ENCODE data around the gene SERPINB4. TPM values are rescaled to one million over a fixed set of nuclear protein-coding genes. Genes with fewer than 3 reads are reported as not detected.

SERPINB4 gene
- total RNA-seq, 1 experiment from 2014 or later, result not detected

DNA sequence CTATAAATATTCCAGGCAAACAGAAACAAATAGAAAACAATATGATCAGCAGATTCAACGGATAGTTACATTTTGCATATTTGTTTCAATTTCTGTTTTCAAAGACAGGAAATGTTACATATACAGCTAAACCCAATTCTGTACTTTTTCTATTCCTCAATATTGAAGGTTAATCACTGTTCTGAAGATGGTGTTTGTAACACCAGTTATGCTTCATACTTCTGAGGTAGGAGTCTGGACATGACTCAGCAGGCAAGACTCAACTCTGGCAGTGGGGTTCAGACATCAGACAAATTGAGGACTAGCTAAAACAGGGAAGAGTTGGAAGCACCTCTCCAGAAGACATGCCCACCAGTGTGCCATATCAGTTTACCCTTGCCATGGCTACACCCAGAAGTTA lies 40.3 kb downstream of the SERPINB4 start:
- peaks cover 5% of the 10 kb centered on the region for H3K36me3 Mint-ChIP-seq (ENCODE audit: insufficient read depth, unreplicated experiment)
- no peak for DNase-seq
- no peaks in the 10 kb centered on the region for H3K27me3 Mint-ChIP-seq (ENCODE audit: unreplicated experiment)
- intact Hi-C loops (cut with micrococcal nuclease; ENCODE audit: unreplicated experiment), result loop anchor here (1.0 kb wide), 1 partner anchor 73 kb away; no protein-coding TSS in a partner anchor
- peaks cover 37% of the 10 kb centered on the region for H3K4me1 Mint-ChIP-seq (ENCODE audit: low read depth, unreplicated experiment)
- H3K27ac Mint-ChIP-seq (ENCODE audit: unreplicated experiment), result no peak overlapping the region
- CTCF ChIA-PET, result interaction anchor here (0.5 to 1.1 kb wide), 2 partner anchors 138 to 1130 kb away, joined by 3 to 6 read pairs; no protein-coding TSS in a partner anchor
- H3K9me3 Mint-ChIP-seq (ENCODE audit: low read depth, unreplicated experiment), result no peaks in the 10 kb centered on the region
- no TSS peak for BruUV-seq (replicated peaks)
- TF ChIP-seq, protein P1, sequence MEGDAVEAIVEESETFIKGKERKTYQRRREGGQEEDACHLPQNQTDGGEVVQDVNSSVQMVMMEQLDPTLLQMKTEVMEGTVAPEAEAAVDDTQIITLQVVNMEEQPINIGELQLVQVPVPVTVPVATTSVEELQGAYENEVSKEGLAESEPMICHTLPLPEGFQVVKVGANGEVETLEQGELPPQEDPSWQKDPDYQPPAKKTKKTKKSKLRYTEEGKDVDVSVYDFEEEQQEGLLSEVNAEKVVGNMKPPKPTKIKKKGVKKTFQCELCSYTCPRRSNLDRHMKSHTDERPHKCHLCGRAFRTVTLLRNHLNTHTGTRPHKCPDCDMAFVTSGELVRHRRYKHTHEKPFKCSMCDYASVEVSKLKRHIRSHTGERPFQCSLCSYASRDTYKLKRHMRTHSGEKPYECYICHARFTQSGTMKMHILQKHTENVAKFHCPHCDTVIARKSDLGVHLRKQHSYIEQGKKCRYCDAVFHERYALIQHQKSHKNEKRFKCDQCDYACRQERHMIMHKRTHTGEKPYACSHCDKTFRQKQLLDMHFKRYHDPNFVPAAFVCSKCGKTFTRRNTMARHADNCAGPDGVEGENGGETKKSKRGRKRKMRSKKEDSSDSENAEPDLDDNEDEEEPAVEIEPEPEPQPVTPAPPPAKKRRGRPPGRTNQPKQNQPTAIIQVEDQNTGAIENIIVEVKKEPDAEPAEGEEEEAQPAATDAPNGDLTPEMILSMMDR (IDR thresholded peaks at IDR 0.05; ENCODE audit: unreplicated experiment), result no peak
- H3K4me3 Mint-ChIP-seq (ENCODE audit: low read depth, unreplicated experiment), result no peak overlapping the region

DNA sequence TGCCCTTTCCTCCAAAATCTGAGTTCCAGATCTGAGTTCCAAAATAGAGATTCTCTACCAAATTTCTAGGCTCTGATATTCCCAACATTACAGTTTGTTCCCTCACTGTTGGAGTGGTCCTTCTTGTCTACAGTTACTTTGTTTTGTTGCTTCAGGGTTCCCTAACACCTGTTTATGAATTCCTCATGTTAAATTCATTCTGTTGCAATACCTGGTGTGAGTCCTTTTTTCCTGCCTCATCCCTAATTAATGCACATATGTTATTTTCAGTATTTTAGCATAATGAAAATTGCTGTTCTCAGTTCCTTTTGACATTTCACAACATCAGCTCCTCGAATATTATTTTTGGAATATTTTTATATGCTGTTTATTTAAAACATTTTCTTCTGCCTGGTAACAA lies 40.7 kb downstream of the SERPINB4 start:
- intact Hi-C loops (cut with micrococcal nuclease; ENCODE audit: unreplicated experiment), result no loop called here
- DNase-seq, result no peak
- H3K4me1 Mint-ChIP-seq (ENCODE audit: low read depth, unreplicated experiment), result peaks cover 37% of the 10 kb centered on the region
- no peaks in the 10 kb centered on the region for H3K27me3 Mint-ChIP-seq (ENCODE audit: unreplicated experiment)
- BruUV-seq (replicated peaks), result no TSS peak
- CTCF ChIA-PET, result interaction anchor here (1.1 kb wide), 1 partner anchor 138 kb away, joined by 6 read pairs; no protein-coding TSS in a partner anchor
- no peak overlapping the region for H3K27ac Mint-ChIP-seq (ENCODE audit: unreplicated experiment)
- TF ChIP-seq, protein P1 (IDR thresholded peaks at IDR 0.05; ENCODE audit: unreplicated experiment), result no peak
- no peak overlapping the region for H3K4me3 Mint-ChIP-seq (ENCODE audit: low read depth, unreplicated experiment)
- no peaks in the 10 kb centered on the region for H3K9me3 Mint-ChIP-seq (ENCODE audit: low read depth, unreplicated experiment)
- H3K36me3 Mint-ChIP-seq (ENCODE audit: insufficient read depth, unreplicated experiment), result peaks cover 5% of the 10 kb centered on the region

DNA sequence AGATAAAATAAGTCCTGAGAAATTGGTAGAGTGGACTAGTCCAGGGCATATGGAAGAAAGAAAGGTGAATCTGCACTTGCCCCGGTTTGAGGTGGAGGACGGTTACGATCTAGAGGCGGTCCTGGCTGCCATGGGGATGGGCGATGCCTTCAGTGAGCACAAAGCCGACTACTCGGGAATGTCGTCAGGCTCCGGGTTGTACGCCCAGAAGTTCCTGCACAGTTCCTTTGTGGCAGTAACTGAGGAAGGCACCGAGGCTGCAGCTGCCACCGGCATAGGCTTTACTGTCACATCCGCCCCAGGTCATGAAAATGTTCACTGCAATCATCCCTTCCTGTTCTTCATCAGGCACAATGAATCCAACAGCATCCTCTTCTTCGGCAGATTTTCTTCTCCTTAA lies 47.1 kb downstream of the SERPINB4 start:
- no TSS peak for BruUV-seq (replicated peaks)

DNA sequence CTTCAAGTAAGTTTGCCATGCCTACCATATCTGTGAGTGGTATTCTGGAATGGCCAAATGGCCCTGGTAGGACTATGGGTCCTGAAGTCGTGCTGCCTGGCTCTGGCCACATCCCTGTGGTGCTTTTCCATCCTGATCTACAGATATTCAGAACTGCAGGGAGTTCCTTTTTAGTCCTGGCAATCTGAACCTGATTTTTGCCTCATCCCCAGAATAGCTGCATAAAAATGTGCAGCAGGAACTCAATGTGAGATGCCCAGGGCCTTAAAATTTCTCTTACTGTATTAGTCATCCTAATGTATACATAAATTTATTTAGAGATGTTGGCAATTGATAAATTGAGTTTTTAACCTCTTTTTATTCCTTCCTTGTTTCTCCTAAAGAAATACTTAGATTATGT lies 51.6 kb downstream of the SERPINB4 start:
- no peaks in the 10 kb centered on the region for H3K27me3 Mint-ChIP-seq (ENCODE audit: unreplicated experiment)
- H3K27ac Mint-ChIP-seq (ENCODE audit: unreplicated experiment), result no peak overlapping the region
- intact Hi-C loops (cut with micrococcal nuclease; ENCODE audit: unreplicated experiment), result no loop called here
- H3K9me3 Mint-ChIP-seq (ENCODE audit: low read depth, unreplicated experiment), result no peaks in the 10 kb centered on the region
- TF ChIP-seq, protein P1 (IDR thresholded peaks at IDR 0.05; ENCODE audit: unreplicated experiment), result no peak
- no TSS peak for BruUV-seq (replicated peaks)
- CTCF ChIA-PET, result interaction anchor here (1.0 kb wide), 1 partner anchor 149 kb away, joined by 3 read pairs; no protein-coding TSS in a partner anchor
- H3K36me3 Mint-ChIP-seq (ENCODE audit: insufficient read depth, unreplicated experiment), result no peaks in the 10 kb centered on the region
- no peak overlapping the region for H3K4me3 Mint-ChIP-seq (ENCODE audit: low read depth, unreplicated experiment)
- DNase-seq, result no peak
- no peaks in the 10 kb centered on the region for H3K4me1 Mint-ChIP-seq (ENCODE audit: low read depth, unreplicated experiment)

More for the DNA sequence above, 47.1 kb downstream of the SERPINB4 start:
- H3K27ac Mint-ChIP-seq (ENCODE audit: unreplicated experiment), result no peak overlapping the region
- TF ChIP-seq, protein P1 (IDR thresholded peaks at IDR 0.05; ENCODE audit: unreplicated experiment), result no peak
- H3K27me3 Mint-ChIP-seq (ENCODE audit: unreplicated experiment), result no peaks in the 10 kb centered on the region
- intact Hi-C loops (cut with micrococcal nuclease; ENCODE audit: unreplicated experiment), result no loop called here
- peaks cover 8% of the 10 kb centered on the region for H3K4me1 Mint-ChIP-seq (ENCODE audit: low read depth, unreplicated experiment)
- CTCF ChIA-PET, result no interaction called here
- H3K4me3 Mint-ChIP-seq (ENCODE audit: low read depth, unreplicated experiment), result no peak overlapping the region
- H3K9me3 Mint-ChIP-seq (ENCODE audit: low read depth, unreplicated experiment), result no peaks in the 10 kb centered on the region
- H3K36me3 Mint-ChIP-seq (ENCODE audit: insufficient read depth, unreplicated experiment), result no peaks in the 10 kb centered on the region
- DNase-seq, result no peak
